ENCODE results near the gene ANKS1A.
"Not testable (repeated sequence)": the region's sequence is repeated elsewhere in the genome, so short reads cannot be mapped to it uniquely, and the experiment has no call there.

ANKS1A gene

DNA sequence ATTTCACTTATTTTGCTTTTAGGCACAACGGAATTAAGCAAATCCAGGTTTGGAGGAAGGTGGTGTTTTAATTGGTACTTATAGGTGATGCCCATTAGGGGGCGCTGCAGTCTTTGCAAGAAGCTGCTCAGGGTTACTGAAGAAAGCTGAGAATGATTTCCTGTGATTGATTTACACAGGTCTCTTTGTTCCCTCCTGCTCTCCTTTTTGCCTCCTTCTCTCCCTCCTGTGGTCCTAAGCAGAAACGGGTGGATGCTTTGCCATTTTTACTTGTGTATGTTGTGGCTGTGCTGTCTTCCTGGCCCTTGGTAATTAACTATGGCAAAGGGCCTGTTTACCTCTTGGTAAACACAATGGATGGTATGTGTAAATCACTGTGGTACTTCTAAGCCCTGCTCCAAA lies 97.8 kb downstream of the ANKS1A start:
- DNase-seq (ENCODE audit: low read depth in 2 of 3, low spot score in 1 of 3), result peak; percentile 25 to 56 (median 41)

GRCh38 chr6:34987506-34987905 lies 98.5 kb downstream of the ANKS1A start:
- DNase-seq (ENCODE audit: low read depth in 2 of 3, low spot score in 1 of 3), result no peak

DNA sequence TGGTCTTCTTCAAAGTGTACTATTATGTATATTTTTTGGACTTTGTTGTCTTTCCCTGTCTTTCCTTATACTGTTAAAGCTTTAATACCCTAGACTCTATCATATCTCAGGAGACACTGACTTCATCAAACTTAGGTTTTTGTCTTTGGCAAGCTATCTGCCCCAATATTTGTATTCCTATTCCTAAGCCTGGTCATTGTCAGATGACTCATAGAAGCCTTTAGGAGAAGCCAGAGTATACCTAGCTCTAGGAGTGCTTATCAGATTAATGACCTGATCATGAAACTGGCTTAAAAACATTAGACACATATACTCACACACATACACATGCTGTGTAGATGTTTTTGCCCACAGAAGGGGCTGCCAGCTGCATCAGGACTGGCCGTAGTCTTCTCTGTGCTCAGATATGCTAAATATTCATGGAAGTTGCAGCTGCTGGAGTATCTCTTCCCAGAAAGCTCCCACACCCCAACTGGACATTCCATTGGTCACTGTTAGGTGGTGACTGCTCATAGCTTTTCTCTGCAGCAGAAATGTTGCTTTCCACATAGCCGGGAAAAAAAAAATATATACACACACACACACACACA lies 102.0 kb downstream of the ANKS1A start:
- DNase-seq (ENCODE audit: low read depth in 2 of 3, low spot score in 1 of 3), result no peak

- no peak for DNase-seq (ENCODE audit: low read depth in 2 of 3, low spot score in 1 of 3)
These were observed 103.3 kb downstream of the ANKS1A start for GRCh38 chr6:34992376-34992775.

DNA sequence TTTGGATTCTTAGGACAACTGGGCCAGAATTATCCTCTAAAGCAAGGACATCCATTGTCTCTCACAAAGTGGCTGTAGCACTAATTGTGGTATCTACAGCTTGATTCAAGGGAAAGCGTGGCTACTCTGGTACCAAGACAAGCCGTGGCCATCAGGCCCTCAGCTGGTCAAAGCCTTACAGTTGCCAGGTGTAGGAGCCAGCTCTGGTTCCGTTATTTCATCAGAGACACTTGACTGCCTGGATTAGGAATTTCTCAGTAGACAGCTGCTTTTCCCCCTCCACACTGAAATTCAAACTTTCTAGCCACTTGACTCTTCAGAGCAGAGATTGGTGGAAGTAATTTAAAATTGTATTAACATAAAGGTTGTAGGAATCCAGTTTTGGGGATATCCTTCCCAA lies 104.2 kb downstream of the ANKS1A start:
- no peak for DNase-seq (ENCODE audit: low read depth in 2 of 3, low spot score in 1 of 3)

DNA sequence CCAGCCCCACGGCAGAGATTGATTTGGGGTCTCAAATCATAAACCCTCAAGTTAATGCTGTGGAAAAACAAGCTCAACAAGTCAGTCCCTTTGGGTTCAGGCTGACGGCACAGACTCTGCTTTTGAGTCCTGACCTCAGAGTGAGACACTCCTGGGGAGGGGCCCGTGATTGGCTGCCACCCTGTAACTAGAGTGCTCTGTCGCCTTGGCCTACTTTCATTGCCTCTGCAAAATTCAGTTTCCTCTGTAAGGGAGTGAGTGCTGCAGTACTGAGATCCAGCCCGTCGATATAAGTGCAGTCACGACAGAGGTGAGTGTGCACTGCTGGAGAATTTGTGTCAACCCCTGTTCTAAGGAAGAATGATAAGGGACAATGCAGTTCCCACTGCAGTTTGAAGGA lies 105.6 kb downstream of the ANKS1A start:
- no peak for DNase-seq (ENCODE audit: low read depth in 2 of 3, low spot score in 1 of 3)

GRCh38 chr6:34998417-34998816 lies 109.4 kb downstream of the ANKS1A start:
- DNase-seq (ENCODE audit: low read depth in 2 of 3, low spot score in 1 of 3), result not testable (repeated sequence)

- DNase-seq (ENCODE audit: low read depth in 2 of 3, low spot score in 1 of 3), result not testable (repeated sequence)
These were observed 110.1 kb downstream of the ANKS1A start for GRCh38 chr6:34999153-34999552.

- not testable (repeated sequence) for DNase-seq (ENCODE audit: low read depth in 2 of 3, low spot score in 1 of 3)
These were observed 110.9 kb downstream of the ANKS1A start for GRCh38 chr6:34999962-35000361.

DNA sequence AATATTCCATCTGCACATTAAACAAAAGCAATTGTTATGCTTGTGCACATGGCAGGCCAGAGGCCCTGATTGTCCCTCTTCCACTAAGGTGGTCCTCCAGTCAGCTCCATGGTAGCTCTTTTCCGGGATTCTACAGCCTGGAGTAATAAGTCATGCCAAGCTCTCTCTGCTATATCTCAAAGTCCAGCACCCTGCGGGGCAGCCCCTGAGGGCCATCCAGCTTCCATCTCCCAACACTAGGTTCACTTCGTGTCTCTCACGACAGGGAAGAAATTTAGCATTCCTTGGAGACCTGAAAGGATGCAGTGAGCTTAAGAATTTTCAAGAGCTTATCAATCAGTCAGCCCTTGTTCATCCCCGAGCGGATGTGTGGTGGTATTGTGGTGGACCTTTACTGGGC lies 112.3 kb downstream of the ANKS1A start:
- not testable (repeated sequence) for DNase-seq (ENCODE audit: low read depth in 2 of 3, low spot score in 1 of 3)

- DNase-seq (ENCODE audit: low read depth in 2 of 3, low spot score in 1 of 3), result not testable (repeated sequence)
These were observed 115.0 kb downstream of the ANKS1A start for GRCh38 chr6:35003886-35004530.

DNA sequence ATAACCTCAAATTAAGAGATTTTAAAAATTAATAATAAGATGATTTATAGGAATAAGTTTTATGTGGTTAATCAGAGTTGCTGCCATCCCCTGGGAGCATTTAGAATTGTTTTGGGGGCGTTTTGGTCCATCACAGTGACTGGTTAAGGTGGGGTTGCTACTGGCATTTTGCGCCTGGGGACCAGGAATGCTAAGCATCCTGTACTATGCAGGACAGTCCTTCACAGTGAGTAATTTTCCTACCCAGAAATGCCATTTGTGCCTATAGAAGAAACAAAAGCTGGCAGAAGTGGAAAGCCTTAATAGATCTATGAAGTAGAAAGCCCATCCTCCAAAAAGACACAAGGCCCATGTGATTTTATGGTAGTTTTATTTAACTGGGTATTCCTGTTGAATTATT lies 118.0 kb downstream of the ANKS1A start:
- no peak for DNase-seq (ENCODE audit: low read depth in 2 of 3, low spot score in 1 of 3)

DNA sequence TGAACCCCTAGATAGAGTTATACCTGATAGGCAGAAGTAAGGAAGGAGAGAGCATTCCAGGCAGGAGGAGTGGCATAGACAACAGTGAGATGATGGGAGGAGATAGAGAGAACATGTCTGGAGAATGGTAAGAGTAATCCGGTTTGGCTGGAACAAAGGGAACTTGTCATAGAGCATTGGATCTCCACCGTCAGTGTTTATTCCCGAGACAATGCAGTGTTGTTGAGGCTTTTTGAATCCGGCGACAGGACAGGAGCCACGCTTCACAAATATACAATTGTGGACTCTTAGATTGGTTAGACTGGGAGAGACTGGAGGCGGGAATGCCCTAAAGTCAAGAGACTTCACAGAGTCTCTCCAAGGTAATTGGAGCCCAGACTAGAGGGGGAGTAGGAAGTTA lies 119.8 kb downstream of the ANKS1A start:
- no peak for DNase-seq (ENCODE audit: low read depth in 2 of 3, low spot score in 1 of 3)

DNA sequence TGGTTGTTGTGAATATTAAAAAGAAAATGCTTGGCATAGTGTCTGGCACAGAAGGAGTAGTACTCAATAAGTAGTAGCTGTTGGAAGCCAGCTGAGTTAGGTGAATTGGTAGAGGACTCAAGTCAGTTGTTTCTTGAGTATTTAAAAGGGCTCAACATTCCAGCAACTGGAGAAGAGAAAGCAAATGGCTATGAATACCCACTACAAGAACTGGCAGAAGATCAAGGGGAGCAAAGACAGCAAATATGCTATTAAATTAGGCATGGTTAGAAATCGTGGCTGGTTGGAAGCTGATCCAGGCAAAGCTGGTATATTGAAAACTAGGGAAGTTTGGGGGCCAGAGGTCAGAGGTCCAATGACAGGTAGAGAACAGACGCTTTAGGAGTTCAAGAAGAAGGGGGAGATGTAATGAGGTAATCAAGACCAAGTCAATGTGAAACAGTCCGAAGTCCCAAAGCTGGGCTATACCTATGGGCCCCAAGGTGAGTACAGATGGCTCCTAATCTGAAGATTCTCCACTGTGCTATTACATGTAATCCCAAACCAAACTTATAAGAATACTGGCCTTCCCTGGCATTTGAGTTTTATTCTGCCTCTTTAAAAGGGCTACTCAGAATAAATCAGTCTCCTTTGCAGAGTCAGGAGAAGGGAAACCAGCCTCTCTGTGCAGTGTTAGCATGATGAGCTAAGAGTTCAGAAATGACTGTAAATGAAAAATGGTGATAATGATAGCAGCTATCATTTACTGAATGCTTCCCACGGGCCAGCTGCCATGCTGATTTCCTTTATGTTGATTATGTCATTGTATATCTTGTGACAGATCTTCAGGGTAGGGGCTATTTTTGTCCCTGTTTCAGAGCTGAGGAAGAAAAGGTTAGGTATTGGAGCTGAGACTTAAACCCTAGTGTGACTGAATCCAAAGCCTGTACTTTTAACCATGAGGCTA lies 122.3 kb downstream of the ANKS1A start:
- no peak for DNase-seq (ENCODE audit: low read depth in 2 of 3, low spot score in 1 of 3)

DNA sequence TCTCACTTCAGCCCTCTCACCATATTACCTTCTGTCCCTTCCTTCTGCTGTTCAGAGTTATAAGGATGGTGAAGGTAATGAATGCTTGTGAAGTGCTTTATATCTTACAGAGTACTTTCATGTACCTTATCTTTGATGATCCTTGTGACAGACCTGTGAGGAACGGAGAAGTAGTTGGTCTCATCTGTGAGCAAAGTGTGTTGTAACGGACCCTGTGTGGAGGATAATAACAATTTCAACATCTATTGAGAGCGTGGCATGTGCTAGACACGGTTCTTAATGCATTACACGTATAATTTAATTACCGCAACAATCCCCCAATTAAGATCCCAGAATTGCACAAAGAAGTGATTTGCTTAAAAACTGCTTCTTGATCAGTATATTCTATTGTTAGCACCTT lies 124.6 kb downstream of the ANKS1A start:
- DNase-seq (ENCODE audit: low read depth in 2 of 3, low spot score in 1 of 3), result no peak

- no peak for DNase-seq (ENCODE audit: low read depth in 2 of 3, low spot score in 1 of 3)
These were observed 125.3 kb downstream of the ANKS1A start for GRCh38 chr6:35014341-35014740.

DNA sequence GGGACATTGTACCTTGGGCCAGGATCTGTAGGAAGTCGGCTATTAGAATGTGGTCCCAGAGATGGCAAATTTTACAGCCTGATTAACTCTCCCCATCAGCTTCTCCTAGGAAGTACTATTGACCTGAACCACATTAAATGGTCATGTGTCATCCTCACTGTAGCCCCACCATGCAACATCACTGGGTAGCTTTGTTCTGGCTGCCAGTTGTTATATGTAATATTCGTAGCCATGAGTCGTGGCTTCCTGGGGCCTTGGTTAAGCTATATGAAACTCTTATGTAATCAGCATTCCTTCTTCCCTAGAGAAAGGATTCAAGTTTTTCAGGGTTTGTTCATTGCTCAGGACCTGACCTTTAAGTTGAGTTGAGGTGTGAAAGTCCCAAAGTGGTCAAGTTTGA lies 125.7 kb downstream of the ANKS1A start:
- DNase-seq (ENCODE audit: low read depth in 2 of 3, low spot score in 1 of 3), result no peak

DNA sequence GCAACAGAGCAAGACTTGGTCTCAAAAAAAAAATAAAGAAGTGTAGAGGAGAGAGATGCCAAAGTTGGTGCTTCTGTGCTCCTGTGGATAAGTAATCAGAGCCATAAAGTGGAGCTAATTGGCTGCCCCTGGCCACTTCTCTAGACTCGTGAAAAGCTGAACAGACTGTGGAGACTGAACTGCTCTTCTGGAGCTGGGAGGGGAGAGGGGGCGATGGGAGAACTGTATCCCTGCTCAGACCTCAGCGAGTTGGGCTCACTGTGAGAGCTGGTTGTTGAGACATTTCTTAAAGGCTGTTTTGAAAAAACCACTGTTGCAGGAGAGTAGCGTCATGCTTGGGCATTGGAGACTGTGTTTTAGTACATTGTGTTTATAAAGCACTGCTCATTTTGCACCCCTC lies 126.4 kb downstream of the ANKS1A start:
- no peak for DNase-seq (ENCODE audit: low read depth in 2 of 3, low spot score in 1 of 3)

DNA sequence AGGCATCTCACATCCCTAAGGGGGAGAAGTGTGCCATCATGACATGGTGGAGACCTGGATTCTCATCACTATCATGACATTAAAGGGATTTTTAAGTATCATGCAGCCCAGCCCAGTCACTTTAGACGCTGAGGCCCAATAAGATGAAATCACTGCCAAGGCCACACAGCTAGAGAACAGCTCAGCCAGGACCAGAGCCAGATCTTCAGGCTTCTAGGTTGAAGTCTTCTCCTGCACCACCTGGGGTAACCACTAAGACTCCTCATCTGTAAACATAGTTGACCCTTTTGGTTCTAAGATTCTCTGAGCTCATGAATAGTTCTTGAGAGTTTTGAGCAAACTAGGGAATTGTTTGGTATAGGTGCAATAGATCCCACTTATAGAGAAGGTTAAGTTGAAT lies 126.9 kb downstream of the ANKS1A start:
- DNase-seq (ENCODE audit: low read depth in 2 of 3, low spot score in 1 of 3), result no peak

- DNase-seq (ENCODE audit: low read depth in 2 of 3, low spot score in 1 of 3), result no peak
These were observed 127.7 kb downstream of the ANKS1A start for GRCh38 chr6:35016502-35017321.
